Mucosa of descending colon (tissue), 3 donors: ENCODE data around the gene SCIN. TPM values are rescaled to one million over a fixed set of nuclear protein-coding genes. Genes with fewer than 3 reads are reported as not detected.
"Not testable (repeated sequence)": the region's sequence is repeated elsewhere in the genome, so short reads cannot be mapped to it uniquely, and the experiment has no call there.

Experiments used
- ATAC-seq: fragments of 200-7000 bp; cut with Tn5 transposase; one replicate; pipeline ENCODE4 v1.9.1; 2020; ENCODE audit warnings: mild to moderate bottlenecking, moderate library complexity
- DNase-seq, 3 donors: peaks; one replicate each; pipeline ENCODE4 v3.0.0-alpha.2; 2020
- H3K36me3 ChIP-seq: fragments of 200-600 bp; one replicate; pipeline ENCODE4 v1.8.0; 2021; ENCODE audit warnings: low read depth, mild to moderate bottlenecking
- H3K4me1 ChIP-seq: fragments of 200-600 bp; one replicate; pipeline ENCODE4 v1.8.0; 2021; ENCODE audit warnings: low read depth, mild to moderate bottlenecking
- H3K4me3 ChIP-seq: fragments of 200-600 bp; one replicate; pipeline ENCODE4 v1.8.0; 2021; ENCODE audit warnings: mild to moderate bottlenecking
- H3K9me3 ChIP-seq: fragments of 200-600 bp; one replicate; pipeline ENCODE4 v1.8.0; 2021; ENCODE audit warnings: mild to moderate bottlenecking
- intact Hi-C, 2 donors: fragments of 100-400 bp; cut with DNase I in 1 of 2; cut with micrococcal nuclease in 1 of 2; formaldehyde crosslinking; loops; one replicate each; pipeline versions ENCODE4 v1.11.0 to v1.11.1; 2022; cut with DNase I, micrococcal nuclease
- total RNA-seq, 3 donors: library from RNA; stranded (reverse); fragmentation: NEBNext Ultra II Directional in 2 of 3; extraction: Animal tissue kit (Norgen Biotek cat#: 25700) in 2 of 3; gene quantifications; one replicate each; pipeline versions ENCODE4 v1.2.1 to v1.2.4, GENCODE V29; 2021 to 2023
- TF ChIP-seq, protein P1 (sequence below): fragments of 200-600 bp; IDR thresholded peaks from one replicate; pipeline ENCODE4 v1.8.0; 2022; ENCODE audit warnings: antibody characterized with exemption, mild to moderate bottlenecking
- donor health status: DM: no; HTN: no; CAD: no; lungs with moderate emphysema.
- donor health status: DM: no; HTN: no; CAD: no.
- donor health status: DM: no; HTN: yes; CAD: no.

SCIN gene
- total RNA-seq, 3 donors from 2014 or later: 25.1 to 86.6 (median 77.1) TPM

DNA sequence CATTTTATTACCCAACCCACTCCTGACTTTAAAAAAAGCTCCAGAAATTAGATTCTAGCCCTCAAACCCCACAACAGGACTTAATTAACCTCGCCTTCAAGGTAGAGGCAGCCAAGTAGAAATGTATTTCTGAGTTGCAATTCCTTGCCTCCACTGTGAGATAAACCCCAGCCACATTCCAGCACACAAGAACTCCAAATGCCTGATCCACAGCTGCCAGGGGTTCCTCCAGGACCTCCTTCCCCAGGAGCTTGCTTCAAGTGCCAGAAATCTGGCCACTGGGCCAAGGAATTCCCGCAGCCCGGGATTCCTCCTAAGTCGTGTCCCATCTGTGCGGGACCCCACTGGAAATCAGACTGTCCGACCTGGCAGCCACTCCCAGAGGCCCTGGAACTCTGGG is 91.1 kb downstream of the SCIN start:
- H3K4me3 ChIP-seq: no peak overlapping the region
- TF ChIP-seq, protein P1, sequence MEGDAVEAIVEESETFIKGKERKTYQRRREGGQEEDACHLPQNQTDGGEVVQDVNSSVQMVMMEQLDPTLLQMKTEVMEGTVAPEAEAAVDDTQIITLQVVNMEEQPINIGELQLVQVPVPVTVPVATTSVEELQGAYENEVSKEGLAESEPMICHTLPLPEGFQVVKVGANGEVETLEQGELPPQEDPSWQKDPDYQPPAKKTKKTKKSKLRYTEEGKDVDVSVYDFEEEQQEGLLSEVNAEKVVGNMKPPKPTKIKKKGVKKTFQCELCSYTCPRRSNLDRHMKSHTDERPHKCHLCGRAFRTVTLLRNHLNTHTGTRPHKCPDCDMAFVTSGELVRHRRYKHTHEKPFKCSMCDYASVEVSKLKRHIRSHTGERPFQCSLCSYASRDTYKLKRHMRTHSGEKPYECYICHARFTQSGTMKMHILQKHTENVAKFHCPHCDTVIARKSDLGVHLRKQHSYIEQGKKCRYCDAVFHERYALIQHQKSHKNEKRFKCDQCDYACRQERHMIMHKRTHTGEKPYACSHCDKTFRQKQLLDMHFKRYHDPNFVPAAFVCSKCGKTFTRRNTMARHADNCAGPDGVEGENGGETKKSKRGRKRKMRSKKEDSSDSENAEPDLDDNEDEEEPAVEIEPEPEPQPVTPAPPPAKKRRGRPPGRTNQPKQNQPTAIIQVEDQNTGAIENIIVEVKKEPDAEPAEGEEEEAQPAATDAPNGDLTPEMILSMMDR: no peak
- no peaks in the 10 kb centered on the region for H3K9me3 ChIP-seq
- no peaks in the 10 kb centered on the region for H3K4me1 ChIP-seq
- ATAC-seq (no peak), DNase-seq (no peak)
- no peaks in the 10 kb centered on the region for H3K36me3 ChIP-seq
- intact Hi-C loops: no loop called here

DNA sequence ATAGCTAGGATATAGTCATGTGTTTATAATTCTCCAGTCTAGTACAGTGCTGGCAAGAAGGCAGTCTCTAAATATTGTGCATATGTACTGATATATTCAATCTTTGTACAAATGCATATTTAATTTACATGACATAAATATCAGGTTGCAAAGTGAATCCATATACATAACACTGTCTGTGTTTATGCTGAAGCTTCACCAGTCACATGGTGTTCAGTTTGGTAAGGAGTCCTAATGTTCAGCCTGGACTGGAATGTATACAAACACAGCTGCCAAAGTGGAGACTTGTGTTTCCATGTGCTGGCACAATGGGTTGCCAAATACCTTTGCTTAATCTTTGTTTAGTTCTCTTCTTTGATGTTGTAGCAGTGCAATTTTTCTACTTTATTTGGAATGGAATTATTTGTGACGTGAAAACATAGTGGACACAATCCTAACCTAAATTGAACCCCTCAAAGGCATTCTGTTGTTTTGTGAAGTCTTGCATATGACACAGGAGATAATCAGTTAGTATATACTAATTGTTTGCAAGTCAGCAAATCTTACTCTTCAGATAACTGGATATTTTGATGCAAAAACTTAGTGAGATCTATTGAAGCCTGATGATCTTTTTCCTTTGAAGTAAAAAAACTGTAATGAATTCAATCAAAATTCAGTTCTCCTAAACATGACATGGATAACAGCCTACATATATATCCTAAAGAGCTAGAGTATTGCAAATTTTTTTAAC is 99.6 kb downstream of the SCIN start:
- Histone ChIP-seq H3K9me3 (no peaks in the 10 kb centered on the region), H3K4me3 (no peak overlapping the region), H3K4me1 (no peaks in the 10 kb centered on the region), H3K36me3 (no peaks in the 10 kb centered on the region)
- TF ChIP-seq, protein P1: no peak
- intact Hi-C loops: no loop called here
- peak; percentile 17 for ATAC-seq
- no peak for DNase-seq

DNA sequence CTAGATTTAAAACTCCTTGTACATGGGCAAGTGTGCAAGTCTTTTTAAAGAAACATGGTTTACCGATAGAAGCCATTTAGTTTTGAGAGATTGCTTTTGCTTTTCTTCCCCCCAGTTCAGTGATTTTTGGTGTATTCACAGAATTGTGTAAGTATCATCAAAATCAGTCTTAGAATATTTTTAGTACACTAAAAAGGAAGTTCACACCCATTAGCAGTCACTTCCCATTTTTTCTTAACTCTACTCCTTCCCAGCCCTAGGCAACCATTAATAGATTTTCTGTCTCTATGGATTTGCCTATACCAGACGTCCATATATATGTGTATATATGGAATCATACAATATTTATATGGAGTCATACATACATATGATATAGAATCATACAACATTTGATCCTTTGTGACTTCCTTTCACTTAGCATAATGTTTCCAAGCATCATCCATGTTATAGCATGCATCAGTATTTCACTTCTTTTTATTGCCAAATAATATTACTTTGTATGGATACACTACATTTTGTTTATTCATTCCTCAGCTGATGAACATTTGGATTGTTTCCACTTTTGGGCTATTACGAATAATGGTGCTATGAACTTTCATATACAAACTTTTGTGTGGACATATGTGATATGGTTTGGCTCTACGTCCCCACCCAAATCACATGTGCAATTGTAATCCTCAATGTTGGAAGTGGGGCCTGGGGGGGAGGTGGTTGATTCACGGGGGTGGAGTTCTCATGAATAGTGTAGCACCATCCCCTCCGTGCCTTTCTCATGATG is 100.4 kb downstream of the SCIN start:
- TF ChIP-seq, protein P1: no peak
- intact Hi-C loops: no loop called here
- no peaks in the 10 kb centered on the region for H3K9me3 ChIP-seq
- H3K4me1 ChIP-seq: no peaks in the 10 kb centered on the region
- no peak for DNase-seq
- no peaks in the 10 kb centered on the region for H3K36me3 ChIP-seq
- ATAC-seq: no peak
- H3K4me3 ChIP-seq: no peak overlapping the region

DNA sequence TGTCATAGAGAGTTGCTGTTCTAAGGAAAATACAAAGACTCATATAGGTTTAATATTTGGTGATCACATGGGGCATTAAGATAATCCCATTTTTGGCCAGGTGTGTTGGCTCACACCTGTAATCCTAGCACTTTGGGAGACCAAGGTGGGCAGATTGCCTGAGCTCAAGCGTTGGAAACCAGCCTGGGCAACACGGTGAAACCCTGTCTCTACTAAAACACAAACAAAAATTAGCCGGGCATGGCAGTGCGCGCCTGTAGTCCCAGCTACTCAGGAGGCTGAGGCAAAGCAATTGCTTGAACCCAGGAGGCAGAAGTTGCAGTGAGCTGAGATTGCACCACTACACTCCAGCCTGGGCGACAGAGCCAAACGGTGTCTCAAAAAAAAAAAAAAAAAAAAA is 102.9 kb downstream of the SCIN start:
- H3K4me1 ChIP-seq, intact Hi-C loops, ATAC-seq, H3K36me3 ChIP-seq, H3K9me3 ChIP-seq, DNase-seq, H3K4me3 ChIP-seq: not testable (repeated sequence)

DNA sequence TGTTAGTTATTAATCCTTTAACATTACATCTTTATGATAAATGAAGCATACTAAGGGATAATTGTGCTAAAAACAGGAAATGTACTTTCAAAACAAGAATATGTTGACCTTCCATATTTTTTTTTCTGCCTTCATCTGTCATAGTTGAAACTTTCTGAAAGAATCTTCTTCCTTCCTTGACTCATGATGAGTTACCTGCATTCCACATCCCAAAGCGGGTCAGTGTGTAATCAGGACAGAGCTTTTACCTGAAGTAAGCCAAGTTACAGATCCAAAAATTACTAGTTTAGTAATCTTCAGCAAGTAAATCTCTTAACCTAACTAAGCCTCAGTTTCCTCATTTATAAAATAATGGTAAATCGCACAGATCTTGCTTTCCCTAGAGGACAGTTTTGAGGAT is 103.5 kb downstream of the SCIN start:
- ATAC-seq (no peak), DNase-seq (no peak)
- no peaks in the 10 kb centered on the region for H3K4me1 ChIP-seq
- H3K4me3 ChIP-seq: no peak overlapping the region
- H3K9me3 ChIP-seq: no peaks in the 10 kb centered on the region
- TF ChIP-seq, protein P1: no peak
- intact Hi-C loops: no loop called here
- H3K36me3 ChIP-seq: no peaks in the 10 kb centered on the region

DNA sequence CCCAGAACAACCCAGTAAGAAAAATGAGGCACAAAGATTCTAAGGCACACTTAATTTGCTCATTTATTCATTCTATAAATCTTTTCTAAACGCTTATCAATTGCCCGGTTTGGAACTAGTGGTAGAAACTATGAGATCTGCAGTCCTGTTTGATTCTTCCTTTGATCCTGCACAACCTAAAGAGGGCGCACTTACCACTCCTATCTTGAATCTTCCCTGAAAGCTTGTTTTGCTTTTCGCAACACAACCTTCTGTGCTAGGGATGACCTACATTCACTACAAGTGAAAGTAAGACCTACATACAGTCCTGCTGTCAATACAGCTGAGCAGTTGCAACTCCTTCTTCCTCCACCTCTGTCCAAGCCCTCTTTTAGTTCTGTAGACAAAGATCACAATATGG is 104.3 kb downstream of the SCIN start:
- intact Hi-C loops: no loop called here
- peak in 1 of 3 donors; percentile 67 for DNase-seq
- Histone ChIP-seq H3K4me1 (no peaks in the 10 kb centered on the region), H3K4me3 (no peak overlapping the region), H3K36me3 (no peaks in the 10 kb centered on the region), H3K9me3 (no peaks in the 10 kb centered on the region)
- TF ChIP-seq, protein P1: no peak
- ATAC-seq: peak; percentile 88
